ENCODE measurements around the gene SCFD2.
"Not testable (repeated sequence)": the region's sequence is repeated elsewhere in the genome, so short reads cannot be mapped to it uniquely, and the experiment has no call there.

The SCFD2 gene

DNA sequence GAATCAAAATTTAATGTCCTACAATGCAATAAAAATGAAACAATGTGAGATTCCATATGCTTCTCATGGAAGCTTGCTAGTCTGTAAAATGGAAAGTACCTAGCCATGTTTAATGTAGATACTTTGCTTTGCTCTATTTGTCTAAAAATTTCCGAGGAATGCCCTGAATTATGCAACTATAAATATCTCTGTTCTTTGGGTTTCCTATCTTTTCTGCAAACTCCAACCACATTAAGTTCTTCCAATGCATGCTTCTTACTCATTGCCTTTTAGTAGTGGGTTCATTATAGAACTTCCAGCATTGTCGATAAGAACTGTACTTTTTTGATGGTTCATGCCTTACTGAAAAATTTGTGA, 325.4 kb downstream of the SCFD2 start:
- no peak for DNase-seq

DNA sequence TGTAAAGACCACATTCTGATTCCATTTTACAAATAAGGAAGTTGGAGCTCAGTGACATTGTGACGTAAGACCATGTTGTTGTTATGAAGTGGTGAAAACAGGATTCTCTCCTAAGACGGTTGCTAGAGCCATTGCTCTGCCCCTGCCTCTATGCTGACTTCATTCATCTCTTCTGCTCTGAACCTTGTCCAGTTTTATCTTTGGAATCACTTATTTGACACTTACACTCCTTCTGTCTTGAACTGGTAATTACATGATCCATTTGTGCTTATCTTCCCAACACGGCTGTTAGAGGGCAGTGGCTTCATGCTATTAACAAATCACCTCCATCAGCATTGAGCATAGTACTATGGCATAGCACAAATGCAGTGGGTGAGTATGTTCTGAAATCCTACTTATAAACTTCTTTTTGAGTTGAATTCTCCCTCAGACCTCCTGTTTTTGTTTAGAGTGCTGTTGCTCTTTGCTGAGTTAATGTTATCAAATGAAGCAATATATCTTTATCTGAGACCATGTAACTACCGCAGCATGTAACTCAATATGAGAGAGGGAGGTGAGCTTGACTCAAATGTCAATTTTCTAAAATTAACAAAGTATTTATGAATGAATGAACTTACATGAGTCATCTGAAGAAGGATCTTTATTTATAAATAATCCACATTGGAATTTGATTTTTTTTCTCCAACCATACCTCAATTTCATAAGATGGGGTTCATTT, 326.0 kb downstream of the SCFD2 start:
- no peak for DNase-seq

DNA sequence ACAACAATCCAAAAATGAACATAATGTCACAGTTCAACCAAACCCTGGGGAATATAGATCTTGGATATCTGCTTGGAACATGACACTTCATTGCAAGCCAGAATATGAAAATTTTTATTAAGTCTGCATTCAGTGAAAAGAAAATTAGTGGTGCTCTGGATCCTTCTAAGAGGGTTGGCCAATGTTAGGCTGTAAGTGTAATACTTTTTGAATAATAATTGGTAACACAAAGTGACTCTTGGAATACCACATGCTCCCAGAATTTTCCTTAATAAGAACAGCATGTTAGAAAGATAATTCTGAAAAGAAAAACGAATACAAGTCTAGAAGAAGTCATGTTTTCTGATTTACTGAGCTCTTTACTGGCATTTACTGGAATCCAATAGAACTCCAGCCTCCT, 328.0 kb downstream of the SCFD2 start:
- DNase-seq, result no peak

GRCh38 chr4:53032908-53033307, 333.0 kb downstream of the SCFD2 start:
- DNase-seq, result not testable (repeated sequence)

- no peak for DNase-seq
Observed at GRCh38 chr4:53026233-53026632, 339.6 kb downstream of the SCFD2 start.

DNA sequence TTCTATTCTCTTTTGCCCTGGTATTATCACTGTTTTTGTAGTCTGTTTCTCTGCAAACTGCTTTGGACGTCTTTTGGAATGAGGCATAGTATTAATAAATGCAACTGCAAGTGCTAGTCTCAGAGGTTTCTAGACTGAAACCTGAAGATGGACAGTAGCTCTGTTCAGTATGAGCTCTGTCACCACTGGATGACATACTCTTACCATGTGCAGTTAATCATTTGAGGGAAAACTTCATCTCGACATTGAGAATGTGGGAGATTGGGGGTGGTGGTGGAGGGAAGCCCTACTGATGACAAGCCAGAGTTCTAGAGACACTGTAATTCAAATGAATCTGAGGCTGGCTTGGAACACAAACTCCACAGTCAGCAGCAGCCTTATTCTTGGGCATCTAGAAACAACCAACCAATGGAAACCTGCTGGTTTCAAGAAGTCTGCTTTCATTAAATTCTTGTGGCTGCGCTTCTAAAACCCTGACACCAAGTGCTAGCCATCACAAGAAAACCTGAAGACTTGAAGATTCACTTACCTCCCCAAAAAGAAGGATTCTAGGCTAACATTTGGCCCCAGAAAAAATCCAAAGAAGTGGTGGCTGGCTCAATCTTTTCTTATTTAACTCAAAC, 342.1 kb downstream of the SCFD2 start:
- DNase-seq, result no peak

DNA sequence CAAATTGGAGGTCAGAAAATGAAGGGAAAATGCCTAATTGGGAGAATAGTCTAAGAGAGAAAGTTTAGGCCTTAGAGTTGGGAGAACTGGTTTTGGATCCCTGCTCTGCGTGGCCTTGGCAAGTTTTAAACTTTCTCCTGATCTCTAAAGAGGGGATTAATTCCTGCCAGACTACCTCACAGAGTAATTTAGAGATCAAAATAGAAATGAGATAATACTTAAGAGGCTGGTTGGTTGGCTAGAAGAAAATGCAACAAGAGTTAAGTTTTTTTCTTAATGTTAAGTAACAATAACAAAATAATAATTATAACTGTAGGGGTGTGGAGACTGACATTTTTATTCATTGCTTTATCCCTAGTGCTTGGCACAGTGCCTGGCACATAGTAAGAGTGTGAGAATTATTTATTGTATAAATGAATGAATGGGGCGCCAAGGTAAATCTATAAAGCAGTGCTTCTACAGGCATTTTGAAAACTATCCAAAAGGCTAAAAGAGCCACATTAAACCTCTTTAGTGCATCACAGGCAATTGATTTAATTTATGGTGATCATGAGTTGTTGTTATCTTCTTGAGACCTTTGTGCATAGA, 343.3 kb downstream of the SCFD2 start:
- no peak for DNase-seq

DNA sequence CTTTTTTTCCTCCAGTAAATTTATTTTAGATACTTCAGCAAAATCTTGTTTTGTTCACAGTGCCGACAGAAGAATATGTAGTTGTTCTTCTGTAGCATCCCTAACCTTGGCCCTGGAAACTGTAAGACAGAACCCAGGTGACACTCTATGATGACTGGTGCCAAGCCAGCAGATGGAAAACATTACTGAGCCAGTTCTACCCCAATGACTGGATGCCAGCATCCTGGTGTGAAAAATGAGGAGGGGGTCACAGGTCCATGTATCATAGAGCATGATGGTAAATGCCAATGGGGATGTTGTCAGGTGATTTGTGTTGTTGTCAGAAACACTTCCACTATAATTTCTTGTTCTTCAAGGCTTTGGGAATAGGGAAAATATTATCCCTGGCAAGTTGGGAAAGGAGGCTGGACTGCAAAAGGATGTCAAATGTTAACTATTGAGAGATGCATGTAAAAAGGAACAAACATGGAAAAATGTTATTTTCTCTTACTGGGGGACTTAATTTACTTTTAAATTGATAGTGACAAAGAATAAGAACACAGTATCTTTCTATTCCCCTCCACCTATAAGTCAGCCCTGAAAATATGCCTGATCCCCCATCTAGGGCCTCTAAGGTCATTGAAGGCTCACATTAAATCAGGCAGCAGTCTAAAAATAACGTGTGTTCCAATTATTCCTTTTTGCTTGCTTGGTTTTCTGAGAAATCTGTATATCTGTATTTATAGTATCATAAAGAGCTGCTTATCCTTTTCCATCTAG, 343.9 kb downstream of the SCFD2 start:
- no peak for DNase-seq

DNA sequence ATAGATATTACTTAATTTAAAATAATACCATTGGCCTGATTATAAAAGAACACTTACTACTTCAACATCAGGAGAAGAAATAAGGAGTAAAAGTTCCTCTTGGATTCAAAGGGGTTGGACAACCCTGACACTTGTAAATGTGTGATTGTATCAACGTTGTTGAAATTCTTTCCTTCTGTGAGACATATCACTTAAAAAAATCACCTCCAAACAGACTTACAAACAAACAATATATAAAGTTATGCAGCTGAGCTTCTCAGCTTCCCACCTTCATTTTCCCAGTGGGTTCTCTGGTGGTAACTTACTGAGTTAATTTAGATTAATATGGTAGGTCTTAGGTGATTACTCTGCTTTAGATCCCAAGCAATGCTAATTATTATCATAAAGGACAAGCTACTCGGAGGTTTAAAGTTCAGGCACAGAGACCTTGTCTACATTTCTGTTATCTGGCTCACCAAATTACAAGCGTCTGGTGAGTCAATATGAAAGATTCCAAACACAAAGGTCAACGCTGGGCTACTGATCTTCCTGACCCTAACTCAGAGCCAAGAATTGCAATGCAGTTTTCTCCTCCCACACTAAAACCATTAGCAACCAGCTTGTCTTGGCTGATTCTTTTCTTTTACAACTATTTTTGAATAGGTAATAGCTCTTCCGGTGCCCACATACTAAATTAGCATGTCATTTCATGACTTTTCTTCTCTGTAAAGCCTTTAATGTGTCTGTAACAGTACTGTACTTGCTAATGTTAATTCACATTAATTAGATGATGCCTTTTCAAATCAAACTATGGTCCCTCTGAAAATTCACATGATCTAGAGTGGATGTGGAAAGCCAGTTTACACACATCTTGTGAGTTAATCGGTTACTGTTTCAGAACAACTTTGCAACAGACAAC, 346.1 kb downstream of the SCFD2 start:
- DNase-seq, result no peak

GRCh38 chr4:53018471-53018870, 347.4 kb downstream of the SCFD2 start:
- DNase-seq, result no peak

DNA sequence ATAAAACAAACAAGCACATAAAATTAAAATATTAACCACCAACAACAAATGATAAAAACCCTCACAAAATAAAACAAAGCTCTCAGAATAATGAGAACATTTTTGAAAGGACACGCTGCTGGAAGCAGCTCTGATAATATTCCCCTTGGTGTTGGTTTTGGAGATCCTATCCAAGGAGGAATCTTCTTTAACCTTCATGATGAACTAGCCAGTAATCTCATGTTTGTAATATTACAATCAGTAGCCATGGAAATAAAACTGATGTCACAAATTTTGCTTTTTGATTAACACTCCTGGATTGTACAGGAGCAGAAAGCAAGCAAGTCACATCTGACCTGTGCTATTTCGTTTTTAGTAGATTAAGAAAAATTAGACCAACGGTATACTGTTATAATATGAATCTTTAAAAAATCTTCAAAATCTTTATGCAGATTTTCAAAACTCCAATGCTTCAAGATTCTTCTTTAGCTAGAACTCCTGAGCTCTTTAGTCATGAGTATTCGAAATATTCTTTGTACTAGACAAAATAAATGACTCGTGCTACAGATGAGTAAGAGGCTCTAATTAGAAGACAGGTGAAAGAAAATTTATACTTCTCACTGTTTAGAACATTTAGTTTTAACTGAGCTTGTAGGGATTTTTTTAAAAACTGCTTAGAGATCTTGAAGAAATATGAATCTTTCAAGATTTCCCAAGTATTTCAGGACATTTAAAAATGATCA, 349.6 kb downstream of the SCFD2 start:
- no peak for DNase-seq

DNA sequence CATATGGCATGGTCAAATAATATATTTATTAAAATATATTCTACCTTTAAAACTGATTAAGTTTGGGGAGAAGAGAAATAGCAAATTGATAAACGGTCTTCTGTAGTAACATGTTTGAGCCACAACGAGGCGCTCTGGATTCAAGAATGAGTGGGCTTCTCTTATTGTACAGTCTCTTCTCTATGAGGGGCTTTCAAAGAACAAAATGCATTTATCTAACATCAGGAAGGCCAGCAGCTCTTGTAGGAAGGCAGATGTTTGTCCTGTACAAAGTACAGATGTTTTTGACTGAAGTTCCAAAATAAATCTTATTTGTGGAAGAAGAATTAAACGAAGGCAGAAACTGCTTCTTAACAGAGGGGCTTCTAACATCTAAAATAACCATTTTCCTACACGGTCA, 350.2 kb downstream of the SCFD2 start:
- DNase-seq, result peak; percentile 9

GRCh38 chr4:53014881-53015280, 351.0 kb downstream of the SCFD2 start:
- DNase-seq, result no peak

DNA sequence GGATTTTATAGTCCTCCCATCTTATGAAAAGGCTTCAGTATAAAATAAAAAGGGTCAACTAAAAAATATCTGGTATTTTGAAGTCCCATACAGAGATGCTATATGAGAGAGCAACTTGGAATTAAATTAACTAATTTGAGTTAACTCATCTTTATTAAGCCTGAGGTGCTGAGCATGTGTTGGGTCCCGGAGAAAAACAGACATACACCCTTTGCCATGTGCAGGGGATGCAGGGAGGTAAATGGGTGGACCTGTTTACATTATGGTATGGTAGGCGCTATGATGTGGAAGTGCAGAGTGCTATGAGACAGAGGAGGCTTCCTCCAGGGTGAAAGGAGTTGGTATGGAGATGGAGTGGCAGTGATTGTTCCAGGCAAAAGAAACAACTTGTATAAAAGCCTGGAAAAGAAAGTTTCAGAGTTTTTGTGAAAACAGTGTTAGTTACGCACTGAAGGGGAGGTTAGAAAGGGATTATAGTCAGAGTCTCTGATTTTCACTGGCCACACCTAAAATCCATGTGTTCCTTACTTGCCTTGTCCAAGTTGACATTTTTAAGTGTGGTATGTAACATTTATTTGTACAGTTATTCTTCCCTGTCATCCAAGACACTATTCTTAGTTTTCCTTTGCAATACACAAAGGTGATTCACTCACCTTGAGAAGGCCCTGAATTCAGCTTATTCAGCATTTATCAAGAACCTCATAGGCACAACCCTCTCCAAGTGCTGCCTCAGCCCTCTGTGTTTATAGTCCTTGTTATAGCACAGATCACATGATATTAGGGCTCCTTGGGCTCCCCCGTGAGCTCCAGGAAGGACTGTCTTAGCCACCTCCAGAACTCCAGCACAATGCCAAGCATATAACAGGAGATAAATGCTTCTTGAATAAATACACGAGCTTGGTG, 351.7 kb downstream of the SCFD2 start:
- no peak for DNase-seq

DNA sequence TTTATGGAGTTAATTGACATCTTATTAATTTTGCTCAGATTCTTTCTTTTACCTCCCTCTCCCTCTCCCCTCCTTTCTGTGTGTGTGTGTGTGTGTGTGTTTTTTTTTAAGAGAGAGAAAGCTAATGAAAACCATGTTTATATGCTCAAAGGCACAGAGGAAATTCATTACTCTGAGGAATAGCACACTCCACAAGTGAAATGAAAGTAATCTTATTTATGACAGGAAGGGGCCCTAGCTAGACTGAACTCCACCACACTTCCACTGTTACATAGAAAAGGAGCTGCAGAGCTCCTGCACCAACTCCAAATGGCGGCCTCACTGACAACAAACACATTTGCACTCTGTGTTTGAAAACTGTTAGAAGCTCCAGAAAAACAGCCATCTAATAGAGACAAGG, 353.1 kb downstream of the SCFD2 start:
- DNase-seq, result no peak

- no peak for DNase-seq
Observed at GRCh38 chr4:53011259-53011905, 354.5 kb downstream of the SCFD2 start.

- no peak for DNase-seq
Observed at GRCh38 chr4:53010318-53010717, 355.5 kb downstream of the SCFD2 start.

DNA sequence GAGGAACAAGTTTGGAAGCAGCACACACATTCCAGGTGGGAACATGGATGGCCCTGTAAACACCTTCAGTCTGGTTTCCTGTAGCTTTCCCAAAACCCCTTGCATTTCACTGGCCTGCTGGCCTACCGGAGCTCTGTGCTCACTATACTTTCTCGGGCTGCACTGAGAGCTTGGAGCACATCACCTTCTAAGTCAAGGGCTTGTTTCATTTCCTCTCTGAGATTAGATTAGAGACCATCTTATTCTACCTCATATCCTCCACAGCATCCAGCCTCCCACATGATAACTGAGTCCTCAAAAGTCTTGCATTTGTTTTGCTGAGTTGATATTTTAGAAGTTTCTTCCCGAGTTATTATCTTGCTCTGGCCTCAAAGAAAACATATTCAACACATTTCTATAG, 356.0 kb downstream of the SCFD2 start:
- DNase-seq, result no peak

DNA sequence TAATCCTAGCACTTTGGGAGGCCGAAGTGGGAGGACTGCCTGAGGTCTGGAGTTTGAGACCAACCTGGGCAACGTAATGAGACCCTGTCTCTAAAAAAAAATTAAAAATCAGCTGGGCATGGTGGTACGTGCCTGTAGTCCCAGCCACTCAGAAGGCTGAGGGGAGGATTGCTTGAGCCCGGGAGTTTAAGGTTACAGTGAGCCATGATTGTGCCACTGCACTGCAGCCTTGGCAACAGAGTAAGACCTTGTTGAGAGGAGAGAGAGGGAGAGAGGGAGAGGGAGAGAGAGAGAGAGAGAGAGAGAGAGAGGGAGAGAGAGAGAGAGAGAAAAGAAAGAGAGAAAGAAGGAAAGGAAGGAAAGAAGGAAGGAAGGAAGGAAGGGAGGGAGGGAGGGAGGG, 358.8 kb downstream of the SCFD2 start:
- no peak for DNase-seq

DNA sequence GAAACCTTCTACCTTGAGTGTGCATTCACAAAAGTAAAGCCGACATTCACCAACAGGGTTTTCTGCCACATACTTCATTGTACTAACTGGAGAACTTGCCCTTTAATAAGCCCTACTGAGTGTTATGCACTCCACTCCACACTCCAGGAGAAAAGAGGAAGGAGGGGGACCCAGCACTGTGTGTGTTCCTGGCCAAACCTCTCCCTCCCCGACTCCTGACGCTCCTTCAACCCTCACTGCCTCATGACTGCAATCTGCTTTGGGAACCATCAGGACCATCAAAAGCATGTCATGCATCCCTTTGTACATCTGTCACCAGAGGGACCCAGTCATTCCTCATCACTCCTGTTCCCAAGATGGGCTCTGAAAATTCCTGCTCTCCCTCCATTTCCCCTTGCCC, 360.1 kb downstream of the SCFD2 start:
- DNase-seq, result no peak

GRCh38 chr4:53005149-53005546, 360.7 kb downstream of the SCFD2 start:
- no peak for DNase-seq

All from NCI-H526 treated with DMSO at 0.1 percent for 48 hours (cell line).